Femur (tissue), 1 donor: ENCODE results near the gene USP17L24.
"Not testable (repeated sequence)": the region's sequence is repeated elsewhere in the genome, so short reads cannot be mapped to it uniquely, and the experiment has no call there.

Experiments
- DNase-seq: peaks from one replicate; pipeline ENCODE4 v3.0.0-alpha.2; 2017

The USP17L24 gene, protein sequence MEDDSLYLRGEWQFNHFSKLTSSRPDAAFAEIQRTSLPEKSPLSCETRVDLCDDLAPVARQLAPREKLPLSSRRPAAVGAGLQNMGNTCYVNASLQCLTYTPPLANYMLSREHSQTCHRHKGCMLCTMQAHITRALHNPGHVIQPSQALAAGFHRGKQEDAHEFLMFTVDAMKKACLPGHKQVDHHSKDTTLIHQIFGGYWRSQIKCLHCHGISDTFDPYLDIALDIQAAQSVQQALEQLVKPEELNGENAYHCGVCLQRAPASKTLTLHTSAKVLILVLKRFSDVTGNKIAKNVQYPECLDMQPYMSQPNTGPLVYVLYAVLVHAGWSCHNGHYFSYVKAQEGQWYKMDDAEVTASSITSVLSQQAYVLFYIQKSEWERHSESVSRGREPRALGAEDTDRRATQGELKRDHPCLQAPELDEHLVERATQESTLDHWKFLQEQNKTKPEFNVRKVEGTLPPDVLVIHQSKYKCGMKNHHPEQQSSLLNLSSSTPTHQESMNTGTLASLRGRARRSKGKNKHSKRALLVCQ

DNA sequence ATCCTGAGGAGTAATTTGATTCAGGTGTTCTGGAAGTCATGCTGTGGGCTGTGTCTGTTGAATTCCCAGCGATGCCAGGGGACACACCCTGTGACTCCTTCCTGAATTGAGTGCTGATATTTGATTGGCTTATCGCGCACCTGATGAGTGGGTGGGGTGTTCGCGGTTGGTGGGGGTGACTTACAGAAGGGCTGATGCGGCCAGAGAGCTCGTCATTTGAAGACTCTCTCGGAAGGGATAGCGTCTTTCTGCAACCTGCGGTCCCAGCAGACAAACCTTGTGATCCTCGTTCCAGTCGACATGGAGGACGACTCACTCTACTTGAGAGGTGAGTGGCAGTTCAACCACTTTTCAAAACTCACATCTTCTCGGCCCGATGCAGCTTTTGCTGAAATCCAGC lies at the start of gene USP17L24:
USP17L24 (plus strand) TSS at position 301 of the 400 bp plus-strand sequence; CDS start at position 301, 0 bp downstream.
- DNase-seq: not testable (repeated sequence)

DNA sequence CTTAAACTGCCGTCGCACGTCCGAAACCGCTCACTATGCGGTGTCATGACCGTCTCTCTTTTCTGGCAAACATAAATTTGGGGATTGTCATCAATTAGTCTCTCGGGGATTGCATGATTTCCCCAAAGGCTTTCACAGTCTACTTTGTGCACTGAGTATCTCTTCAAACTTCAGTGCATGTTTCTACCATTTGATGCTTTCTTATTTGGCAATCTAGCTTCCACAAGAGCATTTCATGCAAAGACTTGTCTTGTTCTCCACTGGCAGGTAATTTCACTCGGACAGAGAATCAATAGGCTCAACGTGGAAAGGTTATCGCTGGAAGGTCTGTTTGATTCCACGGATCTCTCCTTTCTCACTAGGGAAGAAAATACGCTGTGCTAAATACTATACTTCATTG lies 774 bp upstream of the USP17L24 start:
- DNase-seq: not testable (repeated sequence)

DNA sequence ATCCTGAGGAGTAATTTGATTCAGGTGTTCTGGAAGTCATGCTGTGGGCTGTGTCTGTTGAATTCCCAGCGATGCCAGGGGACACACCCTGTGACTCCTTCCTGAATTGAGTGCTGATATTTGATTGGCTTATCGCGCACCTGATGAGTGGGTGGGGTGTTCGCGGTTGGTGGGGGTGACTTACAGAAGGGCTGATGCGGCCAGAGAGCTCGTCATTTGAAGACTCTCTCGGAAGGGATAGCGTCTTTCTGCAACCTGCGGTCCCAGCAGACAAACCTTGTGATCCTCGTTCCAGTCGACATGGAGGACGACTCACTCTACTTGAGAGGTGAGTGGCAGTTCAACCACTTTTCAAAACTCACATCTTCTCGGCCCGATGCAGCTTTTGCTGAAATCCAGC lies 4.6 kb downstream of the USP17L24 start, which contains the start of gene USP17L25:
USP17L25 (plus strand) TSS at position 301 of the 400 bp plus-strand sequence; CDS start at position 301, 0 bp downstream.
- DNase-seq: not testable (repeated sequence)

DNA sequence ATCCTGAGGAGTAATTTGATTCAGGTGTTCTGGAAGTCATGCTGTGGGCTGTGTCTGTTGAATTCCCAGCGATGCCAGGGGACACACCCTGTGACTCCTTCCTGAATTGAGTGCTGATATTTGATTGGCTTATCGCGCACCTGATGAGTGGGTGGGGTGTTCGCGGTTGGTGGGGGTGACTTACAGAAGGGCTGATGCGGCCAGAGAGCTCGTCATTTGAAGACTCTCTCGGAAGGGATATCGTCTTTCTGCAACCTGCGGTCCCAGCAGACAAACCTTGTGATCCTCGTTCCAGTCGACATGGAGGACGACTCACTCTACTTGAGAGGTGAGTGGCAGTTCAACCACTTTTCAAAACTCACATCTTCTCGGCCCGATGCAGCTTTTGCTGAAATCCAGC lies 9.4 kb downstream of the USP17L24 start, which contains the start of gene USP17L26:
USP17L26 (plus strand) TSS at position 301 of the 400 bp plus-strand sequence; CDS start at position 301, 0 bp downstream.
- DNase-seq: not testable (repeated sequence)

DNA sequence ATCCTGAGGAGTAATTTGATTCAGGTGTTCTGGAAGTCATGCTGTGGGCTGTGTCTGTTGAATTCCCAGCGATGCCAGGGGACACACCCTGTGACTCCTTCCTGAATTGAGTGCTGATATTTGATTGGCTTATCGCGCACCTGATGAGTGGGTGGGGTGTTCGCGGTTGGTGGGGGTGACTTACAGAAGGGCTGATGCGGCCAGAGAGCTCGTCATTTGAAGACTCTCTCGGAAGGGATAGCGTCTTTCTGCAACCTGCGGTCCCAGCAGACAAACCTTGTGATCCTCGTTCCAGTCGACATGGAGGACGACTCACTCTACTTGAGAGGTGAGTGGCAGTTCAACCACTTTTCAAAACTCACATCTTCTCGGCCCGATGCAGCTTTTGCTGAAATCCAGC lies 14.1 kb downstream of the USP17L24 start, which contains the start of gene USP17L5:
USP17L5 (plus strand) TSS at position 301 of the 400 bp plus-strand sequence; CDS start at position 301, 0 bp downstream.
- DNase-seq: not testable (repeated sequence)

DNA sequence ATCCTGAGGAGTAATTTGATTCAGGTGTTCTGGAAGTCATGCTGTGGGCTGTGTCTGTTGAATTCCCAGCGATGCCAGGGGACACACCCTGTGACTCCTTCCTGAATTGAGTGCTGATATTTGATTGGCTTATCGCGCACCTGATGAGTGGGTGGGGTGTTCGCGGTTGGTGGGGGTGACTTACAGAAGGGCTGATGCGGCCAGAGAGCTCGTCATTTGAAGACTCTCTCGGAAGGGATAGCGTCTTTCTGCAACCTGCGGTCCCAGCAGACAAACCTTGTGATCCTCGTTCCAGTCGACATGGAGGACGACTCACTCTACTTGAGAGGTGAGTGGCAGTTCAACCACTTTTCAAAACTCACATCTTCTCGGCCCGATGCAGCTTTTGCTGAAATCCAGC lies 18.9 kb downstream of the USP17L24 start, which contains the start of gene USP17L27:
USP17L27 (plus strand) TSS at position 301 of the 400 bp plus-strand sequence; CDS start at position 301, 0 bp downstream.
- not testable (repeated sequence) for DNase-seq

DNA sequence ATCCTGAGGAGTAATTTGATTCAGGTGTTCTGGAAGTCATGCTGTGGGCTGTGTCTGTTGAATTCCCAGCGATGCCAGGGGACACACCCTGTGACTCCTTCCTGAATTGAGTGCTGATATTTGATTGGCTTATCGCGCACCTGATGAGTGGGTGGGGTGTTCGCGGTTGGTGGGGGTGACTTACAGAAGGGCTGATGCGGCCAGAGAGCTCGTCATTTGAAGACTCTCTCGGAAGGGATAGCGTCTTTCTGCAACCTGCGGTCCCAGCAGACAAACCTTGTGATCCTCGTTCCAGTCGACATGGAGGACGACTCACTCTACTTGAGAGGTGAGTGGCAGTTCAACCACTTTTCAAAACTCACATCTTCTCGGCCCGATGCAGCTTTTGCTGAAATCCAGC lies 23.6 kb downstream of the USP17L24 start, which contains the start of gene USP17L28:
USP17L28 (plus strand) TSS at position 301 of the 400 bp plus-strand sequence; CDS start at position 301, 0 bp downstream.
- DNase-seq: not testable (repeated sequence)

DNA sequence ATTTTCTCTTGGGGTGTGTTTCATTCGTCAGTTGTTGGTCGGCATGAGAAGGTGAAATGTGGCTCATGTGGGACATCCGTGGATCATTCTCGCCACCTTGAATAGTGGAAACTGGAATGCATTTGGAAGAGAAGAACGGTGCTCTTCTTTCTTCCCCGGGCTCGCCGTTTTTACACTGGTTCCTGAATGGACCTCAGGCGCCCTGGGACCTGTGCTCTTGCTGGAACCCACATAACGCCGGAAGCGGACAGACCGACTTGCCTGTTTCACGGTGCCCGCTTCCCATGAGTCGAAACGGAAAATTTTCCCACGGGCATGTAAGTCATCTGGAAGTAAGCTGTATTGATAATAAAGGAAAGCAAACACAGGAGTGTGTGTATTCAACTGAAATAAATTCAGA lies 25.9 kb downstream of the USP17L24 start:
- not testable (repeated sequence) for DNase-seq

DNA sequence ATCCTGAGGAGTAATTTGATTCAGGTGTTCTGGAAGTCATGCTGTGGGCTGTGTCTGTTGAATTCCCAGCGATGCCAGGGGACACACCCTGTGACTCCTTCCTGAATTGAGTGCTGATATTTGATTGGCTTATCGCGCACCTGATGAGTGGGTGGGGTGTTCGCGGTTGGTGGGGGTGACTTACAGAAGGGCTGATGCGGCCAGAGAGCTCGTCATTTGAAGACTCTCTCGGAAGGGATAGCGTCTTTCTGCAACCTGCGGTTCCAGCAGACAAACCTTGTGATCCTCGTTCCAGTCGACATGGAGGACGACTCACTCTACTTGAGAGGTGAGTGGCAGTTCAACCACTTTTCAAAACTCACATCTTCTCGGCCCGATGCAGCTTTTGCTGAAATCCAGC lies 28.4 kb downstream of the USP17L24 start, which contains the start of gene USP17L29:
USP17L29 (plus strand) TSS at position 301 of the 400 bp plus-strand sequence; CDS start at position 301, 0 bp downstream.
- DNase-seq: not testable (repeated sequence)

DNA sequence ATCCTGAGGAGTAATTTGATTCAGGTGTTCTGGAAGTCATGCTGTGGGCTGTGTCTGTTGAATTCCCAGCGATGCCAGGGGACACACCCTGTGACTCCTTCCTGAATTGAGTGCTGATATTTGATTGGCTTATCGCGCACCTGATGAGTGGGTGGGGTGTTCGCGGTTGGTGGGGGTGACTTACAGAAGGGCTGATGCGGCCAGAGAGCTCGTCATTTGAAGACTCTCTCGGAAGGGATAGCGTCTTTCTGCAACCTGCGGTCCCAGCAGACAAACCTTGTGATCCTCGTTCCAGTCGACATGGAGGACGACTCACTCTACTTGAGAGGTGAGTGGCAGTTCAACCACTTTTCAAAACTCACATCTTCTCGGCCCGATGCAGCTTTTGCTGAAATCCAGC lies 37.9 kb downstream of the USP17L24 start, which contains the start of gene USP17L30:
USP17L30 (plus strand) TSS at position 301 of the 400 bp plus-strand sequence; CDS start at position 301, 0 bp downstream.
- not testable (repeated sequence) for DNase-seq
